Measurements from ENCODE around the gene PPP2R3A.
A peak's percentile ranks its signal among the peaks of the same experiment; 100 is the strongest.
"Not testable (repeated sequence)": the region's sequence is repeated elsewhere in the genome, so short reads cannot be mapped to it uniquely, and the experiment has no call there.

Gene PPP2R3A

GRCh38 chr3:136161516-136161915 is 196.0 kb downstream of the PPP2R3A start:
- DNase-seq: no peak

GRCh38 chr3:136162322-136162721 is 196.8 kb downstream of the PPP2R3A start:
- no peak for DNase-seq

- peak; percentile 58 for DNase-seq
Measured at GRCh38 chr3:136163607-136164006, 198.1 kb downstream of the PPP2R3A start.

DNA sequence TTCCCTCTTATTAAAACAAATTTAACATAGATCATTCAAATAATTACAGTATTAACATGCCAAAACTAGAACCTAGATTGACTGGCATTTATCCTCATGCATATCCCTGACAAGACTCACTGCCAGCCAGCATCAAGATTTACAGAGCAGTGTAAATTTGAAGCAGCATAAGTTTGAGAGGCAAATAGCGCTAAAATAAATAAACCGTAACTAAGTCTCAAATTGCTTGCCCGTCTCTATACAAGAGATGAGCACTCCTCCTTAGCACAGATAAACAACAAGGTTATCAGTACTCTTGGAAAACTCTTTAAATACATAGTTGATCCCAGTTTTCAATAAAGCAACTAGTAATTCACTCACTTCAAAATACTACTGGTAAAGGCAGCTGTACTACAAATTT is 201.0 kb downstream of the PPP2R3A start:
- no peak for DNase-seq

- not testable (repeated sequence) for DNase-seq
Measured at GRCh38 chr3:136168236-136168635, 202.7 kb downstream of the PPP2R3A start.

DNA sequence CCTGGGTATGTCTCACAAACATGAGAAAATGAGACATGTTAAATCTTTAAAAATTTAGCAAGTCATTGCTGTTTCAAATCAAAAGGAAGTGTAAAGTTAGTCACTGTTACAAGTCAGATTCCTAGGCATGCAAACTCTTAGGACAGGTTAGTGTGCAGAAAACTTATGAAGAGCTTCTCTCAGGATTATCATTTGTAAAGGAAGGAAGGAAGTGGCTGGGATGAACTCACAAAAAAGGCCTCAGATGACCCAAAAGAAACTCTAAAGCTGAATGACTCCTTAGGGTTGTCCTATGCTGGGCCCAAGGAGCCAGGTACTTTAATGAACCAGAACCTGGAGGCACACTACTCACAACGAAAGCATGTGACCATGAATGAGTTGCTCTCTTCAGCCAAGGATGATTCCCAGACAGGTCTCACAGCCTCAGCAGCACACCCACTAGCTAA is 205.6 kb downstream of the PPP2R3A start:
- DNase-seq: peak; percentile 36

- no peak for DNase-seq
Measured at GRCh38 chr3:136173939-136174490, 208.5 kb downstream of the PPP2R3A start.

DNA sequence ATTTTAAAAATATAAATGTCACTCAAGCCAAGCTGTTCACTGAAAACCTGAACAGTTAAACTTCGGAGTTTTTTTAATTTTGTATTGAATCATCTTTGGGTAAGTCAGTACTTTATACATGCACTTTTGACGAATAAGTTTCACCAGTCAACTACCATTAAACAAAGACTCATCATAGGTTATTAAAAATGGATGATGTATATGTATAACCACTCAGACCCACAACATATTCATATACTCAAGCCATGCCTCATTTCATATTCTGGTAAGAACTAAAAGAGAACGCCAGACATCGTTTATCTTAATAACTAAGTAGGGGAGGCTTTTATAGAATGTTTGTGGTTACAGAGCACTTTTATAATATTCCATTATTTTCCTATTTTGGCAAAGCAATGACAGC is 212.3 kb downstream of the PPP2R3A start:
- DNase-seq: no peak

- no peak for DNase-seq
Measured at GRCh38 chr3:136181741-136182140, 216.2 kb downstream of the PPP2R3A start.

GRCh38 chr3:136184703-136185102 is 219.2 kb downstream of the PPP2R3A start:
- no peak for DNase-seq

DNA sequence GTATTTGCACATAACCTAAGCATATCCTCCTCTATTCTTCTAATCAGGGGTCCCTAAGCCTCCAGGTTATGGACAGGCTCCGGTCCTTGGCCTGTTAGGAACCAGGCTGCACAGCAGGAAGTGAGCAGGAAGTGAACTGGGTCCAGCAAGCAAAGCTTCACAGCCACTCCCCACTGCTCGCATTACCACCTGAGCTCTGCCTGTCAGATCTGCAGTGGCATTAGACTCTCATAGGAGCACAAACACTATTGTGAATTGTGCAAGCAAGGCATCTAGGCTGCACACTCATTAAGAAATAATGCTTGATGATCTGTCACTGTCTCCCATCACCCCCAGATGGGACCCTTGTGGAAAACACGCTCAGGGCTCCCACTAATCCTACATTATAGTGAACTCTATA is 220.8 kb downstream of the PPP2R3A start:
- DNase-seq: no peak

DNA sequence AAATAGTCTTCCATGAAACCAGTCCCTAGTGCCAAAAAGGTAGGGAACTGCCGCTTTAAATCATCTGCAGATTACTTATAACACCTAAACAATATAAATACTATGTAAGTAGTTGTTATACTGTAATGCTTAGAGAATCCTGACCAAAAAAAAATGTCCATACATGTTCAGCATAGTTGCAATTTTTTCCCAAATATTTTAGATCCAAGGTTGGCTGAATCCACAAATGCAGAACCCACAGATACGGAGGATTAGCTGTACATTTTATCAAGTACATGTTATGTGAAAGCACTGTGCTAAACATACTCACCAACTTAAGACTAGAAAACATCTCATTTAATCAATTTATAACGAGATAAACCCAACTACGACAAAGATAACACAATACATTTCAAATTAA is 221.3 kb downstream of the PPP2R3A start:
- no peak for DNase-seq

DNA sequence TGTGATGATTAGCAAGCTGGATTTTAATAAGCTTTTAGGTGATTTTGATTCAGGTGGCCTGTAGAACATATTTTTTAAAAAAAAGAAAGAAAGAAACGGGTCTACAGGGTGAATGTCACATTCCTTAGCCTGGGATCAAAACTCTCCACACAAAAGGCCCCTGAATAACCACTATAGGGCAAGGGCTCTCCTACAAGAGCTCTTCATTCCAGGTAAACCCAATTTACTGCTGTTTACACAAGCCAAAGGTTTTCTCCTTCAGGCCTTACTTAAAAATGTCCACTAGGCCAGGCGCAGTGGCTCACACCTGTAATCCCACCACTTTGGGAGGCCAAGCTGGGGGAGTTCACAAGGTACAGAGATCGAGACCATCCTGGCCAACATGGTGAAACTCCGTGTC is 222.3 kb downstream of the PPP2R3A start:
- DNase-seq: no peak

DNA sequence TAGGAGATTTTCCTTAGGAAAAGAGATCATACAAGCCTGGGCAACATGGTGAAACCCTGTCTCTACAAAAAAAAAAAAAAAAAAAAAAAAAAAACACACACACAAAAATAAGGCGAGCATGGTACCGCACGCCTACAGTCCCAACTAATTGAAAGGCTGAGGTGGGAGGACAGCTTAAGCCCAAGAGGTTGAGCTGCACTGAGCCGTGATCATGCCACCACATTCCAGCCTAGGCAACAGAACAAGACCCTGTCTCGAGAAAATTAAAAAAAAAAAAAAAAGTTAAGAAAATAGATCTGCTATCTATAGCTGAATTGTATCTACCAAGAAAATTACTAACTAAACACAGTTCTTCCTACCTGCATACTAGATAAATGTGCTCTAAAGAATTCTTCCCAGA is 223.5 kb downstream of the PPP2R3A start:
- DNase-seq: no peak

DNA sequence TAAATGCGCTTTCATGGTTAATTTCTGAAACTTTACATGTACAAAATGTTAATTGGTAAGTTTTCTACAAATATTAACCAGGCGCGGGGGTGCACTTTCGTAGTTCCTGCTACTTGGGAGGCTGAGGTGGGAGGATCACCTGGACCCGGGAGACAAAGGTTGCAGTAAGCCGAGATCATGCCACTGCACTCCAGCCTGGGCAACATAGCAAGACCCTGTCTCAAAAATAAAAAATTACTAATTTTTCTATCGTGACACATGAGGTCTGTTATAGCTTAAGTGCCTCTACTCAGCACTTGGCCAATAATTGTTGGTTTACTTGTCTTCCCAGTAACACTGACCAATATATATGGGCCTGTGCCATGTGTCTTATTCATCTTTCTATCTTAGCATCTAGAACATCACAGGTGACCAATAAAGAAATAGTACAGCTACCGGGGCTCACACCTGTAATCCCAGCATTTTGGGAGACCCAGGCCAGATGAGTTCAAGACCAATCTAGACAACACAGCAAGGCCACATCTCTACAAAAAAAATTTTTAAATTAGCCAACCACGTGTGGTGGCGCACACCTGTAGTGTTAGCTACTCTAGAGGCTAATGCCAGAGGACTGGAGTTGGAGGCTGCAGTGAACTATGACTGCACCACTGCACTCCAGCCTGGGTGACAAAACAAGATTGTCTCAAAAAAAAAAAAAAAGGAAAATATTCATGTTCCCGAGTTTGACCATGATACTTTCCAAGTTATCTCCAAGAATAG is 224.5 kb downstream of the PPP2R3A start:
- DNase-seq: no peak

DNA sequence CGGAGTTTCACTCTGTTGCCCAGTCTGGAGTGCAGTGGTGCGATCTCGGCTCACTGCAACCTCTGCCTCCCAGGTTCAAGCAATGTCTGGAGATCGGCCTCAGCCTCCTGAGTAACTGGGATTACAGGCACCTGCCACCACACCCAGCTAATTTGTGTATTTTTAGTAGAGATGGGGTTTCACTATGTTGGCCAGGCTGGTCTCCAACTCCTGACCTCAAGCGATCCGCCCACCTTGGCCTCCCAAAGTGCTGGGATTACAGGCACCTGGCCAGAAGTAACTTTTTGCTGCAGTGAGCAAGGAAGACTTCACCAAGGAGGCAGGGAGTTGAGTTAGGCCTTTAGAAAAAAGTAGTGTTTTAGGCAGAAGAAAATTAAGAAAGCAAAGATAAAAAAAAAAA is 226.7 kb downstream of the PPP2R3A start:
- DNase-seq: not testable (repeated sequence)

DNA sequence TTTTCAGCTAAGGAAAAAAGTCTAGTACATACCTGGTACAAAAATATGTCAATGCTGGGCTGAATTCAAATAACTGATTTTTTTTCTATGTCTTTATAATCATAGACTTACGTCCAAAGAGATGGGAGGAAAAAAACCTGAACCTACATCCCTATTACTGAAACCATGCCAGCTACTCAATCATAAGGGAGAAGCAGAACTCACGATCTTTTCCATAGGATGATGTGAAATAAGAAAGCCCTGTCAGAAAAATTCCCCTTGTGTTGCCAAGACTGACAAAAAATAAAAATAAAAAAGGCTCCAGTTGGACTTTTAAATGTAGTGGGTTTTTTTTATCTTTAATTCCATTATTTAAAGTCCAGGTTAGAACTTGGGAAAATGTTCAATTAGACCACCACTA is 227.3 kb downstream of the PPP2R3A start:
- no peak for DNase-seq

- peak; percentile 62 for DNase-seq
Measured at GRCh38 chr3:136193278-136194054, 227.9 kb downstream of the PPP2R3A start.

DNA sequence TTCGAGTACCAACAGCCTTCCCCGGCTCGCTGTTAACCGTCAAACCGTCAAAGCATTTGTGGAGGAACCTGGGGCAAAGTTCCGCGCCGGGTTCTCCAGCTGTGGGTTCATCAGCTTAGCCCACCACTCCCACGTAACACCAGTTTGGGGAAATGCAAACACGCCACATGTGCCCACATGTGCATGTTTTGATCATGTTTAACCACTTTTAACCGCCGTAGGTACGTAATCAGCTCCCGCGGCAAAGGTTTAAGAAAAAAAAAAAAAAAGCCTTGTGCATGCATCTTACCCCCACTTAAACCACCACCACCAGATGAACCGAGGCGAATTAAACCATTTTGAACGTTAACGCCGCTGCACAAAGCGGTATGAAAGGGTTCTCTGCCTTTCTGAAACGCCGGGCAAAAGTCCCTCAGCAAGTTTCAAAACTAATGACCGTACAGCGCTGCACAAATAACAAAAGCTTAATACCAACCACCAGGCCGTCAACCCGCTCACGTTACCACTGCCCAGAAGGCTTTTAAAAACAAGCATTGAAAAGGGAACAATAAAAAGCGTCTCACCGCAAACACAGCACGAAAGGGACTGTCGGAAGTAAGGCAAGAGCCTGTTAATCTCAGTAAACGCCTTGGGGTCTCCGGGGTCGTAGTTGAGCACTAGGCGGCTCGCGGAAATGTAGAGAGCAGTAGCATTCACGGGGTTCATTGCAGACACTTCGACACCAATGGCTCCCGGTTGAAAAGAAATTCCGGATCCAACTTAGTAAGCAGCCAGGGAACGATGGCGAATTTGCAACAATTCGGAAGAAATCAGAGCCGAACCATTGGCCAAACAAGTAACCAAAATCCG is 229.1 kb downstream of the PPP2R3A start:
- peak; percentile 80 for DNase-seq

DNA sequence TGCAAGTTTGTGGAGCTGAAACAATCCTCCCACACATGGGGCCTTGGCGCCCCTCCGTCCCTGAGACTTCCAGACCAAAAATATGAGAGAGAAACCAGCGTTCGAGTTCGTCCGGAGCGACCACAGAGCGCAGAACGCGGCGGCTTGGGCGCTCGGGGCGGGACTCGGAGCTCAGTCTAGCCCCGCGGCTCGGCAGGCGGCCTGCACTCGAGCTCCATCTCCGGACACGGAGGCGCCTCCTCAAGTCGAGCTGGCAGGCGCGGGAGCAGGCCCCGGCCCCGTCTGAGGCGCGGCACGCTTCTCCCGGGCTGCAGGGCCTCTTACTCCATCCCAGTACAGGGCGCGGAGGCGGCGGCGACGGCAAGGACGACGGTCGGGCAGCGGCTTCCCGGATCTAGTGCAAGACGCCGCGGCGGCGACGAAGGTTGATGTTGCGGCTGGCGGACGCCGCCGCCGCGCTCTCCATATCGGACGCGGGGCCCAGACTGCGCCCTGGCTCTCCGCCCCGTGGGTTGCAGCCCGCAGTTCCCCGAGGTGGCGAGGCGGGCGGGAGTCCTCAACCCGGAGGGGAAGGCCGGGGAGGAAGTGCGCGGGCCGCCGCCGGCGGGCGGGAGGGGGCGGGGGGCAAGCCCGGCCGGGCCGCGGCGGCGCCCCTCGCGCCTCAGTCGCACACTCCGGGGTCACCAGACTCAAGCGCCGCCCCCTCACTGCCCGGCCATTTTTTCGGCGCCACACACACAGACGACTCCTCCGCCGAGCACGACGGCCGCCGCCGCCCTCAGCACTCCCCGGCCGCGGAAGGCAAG is 229.9 kb downstream of the PPP2R3A start:
- peak; percentile 93 for DNase-seq

- no peak for DNase-seq
Measured at GRCh38 chr3:136196064-136196400, 230.5 kb downstream of the PPP2R3A start, which contains the start of gene MSL2. TSS of gene MSL2 (minus strand) at chr3:136196335. CDS start at chr3:136195113, 1,222 bp downstream.
